GM23248 (cell line): ENCODE measurements around the gene EPB41L4B.

Source experiments
- EZH2 ChIP-seq: fragments of 200-600 bp; sonication (generic); IDR thresholded peaks from 2 replicates; pipeline ENCODE4 v1.6.1; 2018; ENCODE audit warnings: antibody characterized with exemption, mild to moderate bottlenecking; ENCODE audit not compliant: insufficient read depth, poor library complexity, severe bottlenecking
- EZH2phosphoT487 ChIP-seq: fragments of 200-600 bp; sonication (generic); IDR thresholded peaks from 2 replicates; pipeline ENCODE4 v1.6.1; 2018; ENCODE audit warnings: antibody characterized with exemption, moderate library complexity, mild to moderate bottlenecking, low read depth; ENCODE audit not compliant: insufficient read depth

- TF ChIP-seq EZH2 (no peak), EZH2phosphoT487 (peak; percentile 86)
Observed at GRCh38 chr9:109349421-109349846, 28.6 kb upstream of the EPB41L4B start.
